Activated T-cell treated with anti-CD3 and anti-CD28 coated beads, Interleukin-2, amount 50 U/mL, for 1 hour (primary cell): ENCODE data around the gene SCARF2.
"Not testable (repeated sequence)": the region's sequence is repeated elsewhere in the genome, so short reads cannot be mapped to it uniquely, and the experiment has no call there.

Source experiments
- DNase-seq: peaks from one replicate; pipeline ENCODE4 v3.0.0-alpha.2; 2020

Gene SCARF2

DNA sequence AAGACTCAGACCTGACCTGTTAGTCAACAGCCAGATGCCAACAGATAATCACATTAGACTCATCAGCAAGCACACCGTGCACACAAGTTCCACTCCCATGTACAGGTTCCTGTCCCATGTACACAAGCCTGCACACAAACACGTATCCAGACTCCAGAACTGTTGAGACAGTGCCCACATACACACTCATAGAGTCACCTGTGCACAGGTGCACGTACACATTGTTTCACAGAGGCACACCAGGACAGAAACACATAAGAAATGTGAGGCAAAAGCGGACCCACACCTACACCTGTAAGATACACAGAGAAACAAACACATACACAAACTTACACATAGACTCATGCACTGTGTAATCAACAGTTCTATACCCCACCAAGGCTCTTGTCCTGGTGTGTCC is 46.4 kb downstream of the SCARF2 start:
- DNase-seq, result no peak

DNA sequence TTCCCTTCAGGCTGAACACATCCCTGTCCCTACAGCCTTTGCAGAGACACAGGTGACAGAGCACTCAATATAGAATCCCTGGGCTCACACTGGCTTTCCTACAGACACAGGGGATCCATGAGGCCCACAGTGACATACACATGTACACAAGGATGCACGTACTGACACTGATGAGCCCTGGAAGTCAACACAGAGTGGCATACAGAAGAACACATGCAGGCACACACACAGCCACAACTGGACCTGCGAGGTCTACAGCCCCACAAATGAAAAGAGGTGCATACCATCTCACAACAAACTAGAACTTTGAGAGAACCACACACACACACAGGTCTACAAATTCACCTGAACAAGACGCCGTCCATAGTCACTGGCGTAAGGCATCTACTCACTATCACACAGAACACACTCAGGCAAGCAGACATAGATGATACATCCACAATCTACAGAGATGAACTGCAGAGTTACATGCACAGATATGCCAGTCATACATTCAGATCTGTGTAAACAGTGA is 47.2 kb downstream of the SCARF2 start:
- DNase-seq, result no peak

DNA sequence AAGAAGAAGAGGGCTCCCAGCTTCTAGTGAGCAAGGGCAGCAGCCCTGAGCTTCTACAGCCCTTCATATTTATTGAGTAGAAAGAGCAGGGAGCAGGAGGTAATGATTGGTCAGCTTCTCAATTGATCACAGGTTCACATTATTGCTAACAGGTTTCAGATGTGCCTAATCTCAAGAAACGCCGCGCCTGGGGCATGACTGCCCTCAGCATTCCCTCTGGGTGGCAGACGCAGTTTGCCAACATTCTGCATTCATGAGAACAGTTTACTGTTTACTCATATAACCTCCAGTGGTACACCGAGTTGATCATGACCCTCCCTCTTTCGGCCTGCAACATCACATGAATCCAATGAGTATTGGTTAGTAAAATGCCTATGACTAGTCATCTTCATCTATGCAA is 48.3 kb downstream of the SCARF2 start:
- no peak for DNase-seq

DNA sequence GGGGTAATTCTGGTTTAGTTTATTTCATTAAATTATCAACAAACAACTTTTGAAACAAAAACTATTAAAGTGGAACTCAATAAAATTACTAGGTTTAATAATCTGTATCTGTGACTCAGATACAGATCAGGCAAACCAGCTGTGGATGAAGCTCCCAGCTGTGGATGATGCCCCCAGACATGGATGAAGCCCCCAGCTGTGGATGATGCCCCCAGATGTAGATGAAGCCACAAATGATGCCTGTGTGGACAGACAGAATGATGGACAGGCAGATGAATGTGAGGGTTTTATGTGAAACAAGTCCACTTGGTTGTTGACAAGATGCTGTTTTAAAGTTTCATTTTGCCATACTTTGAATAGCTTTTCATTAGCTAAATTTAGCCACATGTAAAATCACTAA is 49.4 kb downstream of the SCARF2 start:
- DNase-seq, result no peak

DNA sequence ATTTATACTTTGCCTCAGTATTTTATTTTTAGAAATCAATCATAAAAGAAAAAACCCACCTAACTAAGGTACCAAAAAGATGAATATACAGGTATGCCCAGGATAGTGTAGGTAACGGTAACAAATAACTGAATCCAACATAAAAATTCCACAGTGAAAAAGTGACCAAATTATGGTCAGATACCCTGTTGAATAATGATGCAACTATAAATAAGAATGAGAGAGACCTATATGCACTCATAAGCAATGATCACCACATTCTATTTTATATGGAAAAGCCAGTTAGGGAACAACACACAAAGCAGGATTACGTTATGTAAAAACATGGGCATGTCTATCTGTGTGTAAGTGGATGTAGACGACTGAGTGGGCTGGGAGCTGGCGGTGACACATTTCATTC is 50.7 kb downstream of the SCARF2 start:
- no peak for DNase-seq

DNA sequence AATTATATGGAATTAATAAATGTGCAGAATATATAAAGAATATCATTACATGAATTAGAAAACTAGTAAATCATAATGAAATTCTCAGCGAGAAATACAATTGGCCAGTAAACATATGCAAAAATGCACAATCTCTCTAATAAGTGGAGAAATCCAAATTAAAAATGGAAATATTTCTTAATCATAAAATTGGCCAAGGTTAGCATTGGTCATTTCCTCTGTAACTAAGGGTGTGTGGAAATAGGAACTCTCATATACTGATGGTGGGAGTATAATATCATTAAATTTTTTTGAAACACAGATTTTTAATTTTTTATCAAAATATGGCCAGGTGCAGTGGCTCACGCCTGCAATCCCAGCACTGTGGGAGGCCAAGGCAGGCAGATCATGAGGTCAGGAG is 51.3 kb downstream of the SCARF2 start:
- no peak for DNase-seq

DNA sequence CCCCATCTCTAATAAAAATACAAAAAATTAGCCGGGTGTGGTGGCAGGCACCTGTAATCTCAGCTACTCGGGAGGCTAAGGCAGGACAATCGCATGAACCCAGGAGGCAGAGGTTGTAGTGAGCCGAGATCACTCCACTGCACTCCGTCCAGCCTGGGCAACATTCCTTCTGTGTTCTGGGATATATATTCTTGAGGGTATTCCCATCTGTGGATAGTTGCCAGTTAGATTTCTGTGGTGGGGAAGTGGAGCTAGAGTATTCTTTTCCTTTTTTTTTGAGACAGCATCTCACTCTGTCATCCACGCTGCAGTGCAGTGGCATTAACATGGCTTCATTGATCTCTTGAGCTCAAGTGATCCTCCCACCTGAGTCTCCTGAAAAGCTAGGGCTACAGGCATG is 52.8 kb downstream of the SCARF2 start:
- no peak for DNase-seq

DNA sequence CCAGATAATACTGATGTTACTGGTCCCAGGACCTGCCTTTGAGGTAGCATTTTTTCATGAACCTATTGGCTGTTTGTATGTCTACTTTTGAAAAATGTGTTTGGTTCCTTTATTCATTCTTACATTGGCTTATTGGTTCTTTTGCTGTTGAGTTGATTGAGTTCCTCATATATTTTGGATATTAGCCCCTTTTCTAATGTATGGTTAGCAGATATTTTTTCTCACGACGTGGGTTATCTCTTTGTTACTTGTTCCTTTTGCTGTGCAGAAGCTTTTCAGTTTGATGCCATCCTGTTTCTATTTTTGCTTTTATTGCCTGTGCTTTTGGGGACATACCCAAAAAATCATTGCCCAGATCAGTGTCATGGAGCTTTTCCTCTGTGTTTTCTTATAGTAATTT is 53.5 kb downstream of the SCARF2 start:
- DNase-seq, result no peak

DNA sequence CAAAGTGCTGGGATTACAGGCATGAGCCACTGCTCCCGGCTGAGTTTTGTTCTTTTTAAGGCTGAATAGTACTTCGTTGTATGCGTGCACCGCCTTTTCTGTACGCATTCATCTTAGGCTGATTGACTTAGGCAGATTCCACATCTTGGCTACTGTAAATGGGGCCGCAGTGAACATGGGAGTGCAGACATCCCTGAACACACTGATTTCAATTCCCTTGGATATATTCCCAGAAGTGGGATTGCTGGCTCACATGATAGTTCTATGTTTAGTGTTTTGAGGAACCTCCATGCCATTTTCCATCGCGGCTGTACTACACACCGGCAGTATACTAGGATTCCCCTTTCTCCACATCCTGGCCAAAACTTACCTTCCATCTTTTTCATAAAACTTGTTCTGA is 54.1 kb downstream of the SCARF2 start:
- no peak for DNase-seq

DNA sequence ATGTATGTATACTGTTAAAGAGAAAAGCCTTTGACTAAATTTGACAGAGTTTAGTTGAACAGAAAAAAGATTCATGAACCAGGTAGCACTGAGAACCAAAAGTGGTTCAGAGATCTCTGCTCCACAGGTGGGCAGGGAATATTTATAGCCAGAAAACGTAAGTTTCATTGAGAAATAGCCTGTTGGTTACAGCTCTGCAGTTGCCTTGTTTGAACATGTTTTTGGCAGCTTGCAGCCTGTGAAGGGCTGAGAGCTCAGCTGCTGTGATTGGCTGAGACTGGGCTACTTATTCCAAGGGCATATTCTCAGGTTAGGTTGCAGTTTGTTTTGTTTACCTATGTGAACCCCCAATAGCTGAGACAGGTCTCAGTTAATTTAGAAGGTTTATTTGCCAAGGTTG is 57.1 kb downstream of the SCARF2 start:
- no peak for DNase-seq

DNA sequence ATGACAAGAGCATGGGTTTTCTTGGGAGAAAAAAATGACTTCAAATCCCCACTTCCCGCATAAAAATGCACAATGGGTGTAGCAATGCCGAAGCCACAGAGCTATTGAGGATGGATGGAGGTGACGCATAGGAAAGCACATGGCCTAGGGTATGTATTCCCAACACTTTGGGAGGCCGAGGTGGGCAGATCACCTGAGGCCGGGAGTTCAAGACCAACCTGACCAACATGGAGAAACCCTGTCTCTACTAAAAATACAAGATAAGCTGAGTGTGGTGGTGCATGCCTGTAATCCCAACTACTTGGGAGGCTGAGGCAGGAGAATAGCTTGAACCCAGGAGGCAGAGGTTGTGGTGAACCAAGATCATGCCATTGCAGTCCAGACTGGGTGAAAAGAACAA is 58.9 kb downstream of the SCARF2 start:
- DNase-seq, result not testable (repeated sequence)

DNA sequence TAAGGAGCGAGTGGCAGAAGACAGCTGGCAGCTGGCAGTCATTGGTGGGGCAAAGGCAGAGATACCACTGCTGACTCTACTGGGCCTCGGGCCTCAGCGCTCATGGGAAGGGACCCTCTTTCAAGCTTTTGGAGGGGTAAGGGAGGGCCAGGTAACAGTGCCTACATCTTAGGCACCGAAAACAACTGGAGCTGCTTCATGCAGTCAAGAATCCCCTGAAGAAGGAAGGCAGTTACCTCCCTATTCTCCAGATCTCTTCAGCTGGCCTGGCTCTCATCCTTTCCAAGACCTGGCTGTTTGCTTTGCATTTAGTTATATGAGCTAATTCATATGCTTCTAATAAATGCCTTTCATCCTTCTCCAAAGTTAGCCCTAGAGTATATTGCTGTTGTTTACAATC is 59.5 kb downstream of the SCARF2 start:
- DNase-seq, result no peak

DNA sequence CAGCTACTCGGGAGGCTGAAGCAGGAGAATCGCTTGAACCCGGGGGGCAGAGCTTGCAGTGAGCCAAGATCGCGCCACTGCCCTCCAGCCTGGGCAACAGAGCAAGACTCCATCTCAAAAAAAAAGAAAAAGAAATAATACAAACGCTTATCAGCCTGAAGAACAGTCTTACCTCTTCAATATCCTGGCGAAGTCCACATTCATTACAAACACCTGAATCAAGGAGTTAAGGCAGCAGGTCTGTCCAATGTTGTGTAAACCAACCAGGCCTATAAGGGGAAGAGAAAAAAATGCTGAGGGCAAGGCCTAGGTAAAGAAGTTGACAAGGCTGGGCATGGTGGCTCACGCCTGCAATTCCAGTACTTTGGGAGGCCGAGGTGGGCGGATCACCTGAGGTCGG is 60.6 kb downstream of the SCARF2 start:
- not testable (repeated sequence) for DNase-seq

DNA sequence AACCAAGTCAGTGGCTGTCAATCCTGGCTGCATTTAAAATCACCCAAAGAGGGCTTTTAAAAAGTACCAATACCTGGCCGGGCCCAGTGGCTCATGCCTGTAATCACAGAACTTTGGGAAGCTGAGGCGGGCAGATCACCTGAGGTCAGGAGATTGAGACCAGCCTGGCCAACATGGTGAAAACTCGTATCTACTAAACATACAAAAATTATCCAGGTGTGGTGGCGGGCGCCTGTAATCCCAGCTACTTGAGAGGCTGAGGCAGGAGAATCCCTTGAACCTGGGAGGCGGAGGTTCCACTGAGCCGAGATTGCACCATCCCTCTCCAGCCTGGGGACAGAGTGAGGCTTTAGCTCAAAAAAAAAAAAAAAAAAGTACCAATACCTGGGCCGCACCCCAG is 61.3 kb downstream of the SCARF2 start:
- DNase-seq, result not testable (repeated sequence)
